GM12878 (cell line): ENCODE results near the gene ANKRD11. TPM values are rescaled to one million over a fixed set of nuclear protein-coding genes. Genes with fewer than 3 reads are reported as not detected.

Experiments used
- ATAC-seq: fragments of 200-7000 bp; cut with Tn5 transposase; 3 replicates; pipeline ENCODE4 v1.9.1; 2020; ENCODE audit warnings: mild to moderate bottlenecking, moderate library complexity
- BruUV-seq: library from RNA; stranded (reverse); fragments of 400-500 nt; replicated peaks from 2 replicates; lab custom pipeline; 2021; lab: Mats Ljungman, UMichigan
- CTCF ChIA-PET: fragments of 300-600 bp; sonication (Branson Sonifier 250); formaldehyde crosslinking; extraction: SDS; loops from one replicate; lab custom pipeline; 2021; ENCODE audit warnings: inconsistent platforms; lab: Yijun Ruan, JAX
- POLR2A ChIA-PET: fragments of 350-600 bp; formaldehyde crosslinking; extraction: SDS; loops from one replicate; lab custom pipeline; 2021; ENCODE audit warnings: inconsistent platforms; lab: Charles Lee
- RAD21 ChIA-PET: fragments of 300-600 bp; sonication (Branson Sonifier 250); formaldehyde crosslinking; loops from one replicate; lab custom pipeline; 2023; ENCODE audit warnings: antibody characterized with exemption; ENCODE audit not compliant: unreplicated experiment; lab: Charles Lee
- SMC1A ChIA-PET: fragments of 300-600 bp; sonication (Branson Sonifier 250); formaldehyde crosslinking; loops from one replicate; lab custom pipeline; 2023; ENCODE audit not compliant: unreplicated experiment, uncharacterized antibody; lab: Charles Lee
- DNase-seq: peaks from one replicate; pipeline ENCODE4 v3.0.0-alpha.2; 2011; ENCODE audit warnings: low read depth, low spot score
- FAIRE-seq: peaks from 3 replicates; lab custom pipeline; 2011; peaks lifted over from hg19 to GRCh38; lab: Jason Lieb, UNC
- H2AFZ ChIP-seq: 2 replicates; pipeline ENCODE4 v1.6.0; 2011; ENCODE audit warnings: low read depth, low read length, control low read depth; ENCODE audit not compliant: control insufficient read depth
- H3K27ac ChIP-seq: 2 replicates; pipeline ENCODE4 v1.5.1; 2011; ENCODE audit warnings: control low read depth; ENCODE audit not compliant: control insufficient read depth, insufficient read depth
- H3K27me3 ChIP-seq, 2 experiments: replicated peaks in 1 of 2; 2 replicates each; pipeline versions ENCODE4 v1.6.0 to v1.6.1; 2011; ENCODE audit warnings: low read length in 1 of 2; ENCODE audit not compliant: control insufficient read depth in 2 of 2, insufficient read depth in 2 of 2
- H3K36me3 ChIP-seq, 2 experiments: 2 replicates each; pipeline ENCODE4 v1.5.1; 2011; ENCODE audit warnings: low read length in 1 of 2; ENCODE audit not compliant: control insufficient read depth in 2 of 2, insufficient read depth in 2 of 2
- H3K4me1 ChIP-seq: 2 replicates; pipeline ENCODE4 v1.6.1; 2011; ENCODE audit warnings: mild to moderate bottlenecking, low read length, moderate library complexity, mixed read lengths; ENCODE audit not compliant: control insufficient read depth, insufficient read depth
- H3K4me2 ChIP-seq: 2 replicates; pipeline ENCODE4 v1.6.0; 2011; ENCODE audit warnings: control low read depth; ENCODE audit not compliant: control insufficient read depth, insufficient read depth
- H3K4me3 ChIP-seq: fragments of 200-600 bp; sonication (generic); 2 replicates; pipeline ENCODE4 v1.5.1; 2016
- H3K79me2 ChIP-seq: 2 replicates; pipeline ENCODE4 v1.6.0; 2011; ENCODE audit warnings: low read length; ENCODE audit not compliant: control insufficient read depth, insufficient read depth
- H3K9ac ChIP-seq: 2 replicates; pipeline ENCODE4 v1.8.0; 2011; ENCODE audit warnings: low read length, control low read depth, mixed read lengths; ENCODE audit not compliant: control insufficient read depth, insufficient read depth
- H3K9me3 ChIP-seq: replicated peaks from 3 replicates; pipeline ENCODE4 v1.5.1; 2011; ENCODE audit warnings: mild to moderate bottlenecking, low read length; ENCODE audit not compliant: control insufficient read depth, insufficient read depth
- H4K20me1 ChIP-seq: 2 replicates; pipeline ENCODE4 v1.6.0; 2011; ENCODE audit not compliant: control insufficient read depth, insufficient read depth
- CBX5 ChIP-seq: sonication (generic); IDR thresholded peaks from 2 replicates; pipeline ENCODE4 v1.6.1; 2016; ENCODE audit warnings: low read depth, moderate library complexity, mild to moderate bottlenecking, inconsistent platforms
- CHD4 ChIP-seq: fragments of 200-600 bp; sonication (generic); IDR thresholded peaks from 2 replicates; pipeline ENCODE4 v1.6.1; 2016; ENCODE audit warnings: mild to moderate bottlenecking
- CREB1 ChIP-seq: IDR thresholded peaks from 2 replicates; pipeline ENCODE4 v1.6.1; 2012; ENCODE audit warnings: low read depth, mild to moderate bottlenecking, inconsistent platforms
- ETV6 ChIP-seq, 2 experiments: fragments of 450-650 bp in 1 of 2; IDR thresholded peaks in 1 of 2; conservative IDR thresholded peaks in 1 of 2; 2 replicates each; pipeline ENCODE4 v1.6.1; 2014; ENCODE audit warnings: antibody characterized with exemption in 1 of 2, borderline replicate concordance in 1 of 2, low read depth in 1 of 2, mild to moderate bottlenecking in 1 of 2, moderate library complexity in 1 of 2
- KLF5 ChIP-seq: fragments of 450-650 bp; IDR thresholded peaks from 2 replicates; pipeline ENCODE4 v1.6.1; 2014; ENCODE audit warnings: mild to moderate bottlenecking; ENCODE audit not compliant: partially characterized antibody
- NR2C2 ChIP-seq: IDR thresholded peaks from 2 replicates; pipeline ENCODE4 v1.6.1; 2011; ENCODE audit warnings: borderline replicate concordance, low read depth; ENCODE audit not compliant: control insufficient read depth, insufficient read length
- RUNX3 ChIP-seq: IDR thresholded peaks from 2 replicates; pipeline ENCODE4 v1.6.1; 2012; ENCODE audit warnings: low read length, inconsistent platforms
- SREBF2 ChIP-seq: IDR thresholded peaks from 2 replicates; pipeline ENCODE4 v1.6.1; 2012; ENCODE audit warnings: mild to moderate bottlenecking, low read length
- TCF12 ChIP-seq: IDR thresholded peaks from 2 replicates; pipeline ENCODE4 v1.6.1; 2011; ENCODE audit warnings: low read depth, mild to moderate bottlenecking, low read length
- ZSCAN29 ChIP-seq: fragments of 450-650 bp; IDR thresholded peaks from 2 replicates; pipeline ENCODE4 v1.6.1; 2017; ENCODE audit warnings: mild to moderate bottlenecking, moderate library complexity
- WGBS: methylation state at CpG from one replicate; pipeline ENCODE4 v1.1.6; 2016; ENCODE audit warnings: low lambda C conversion rate; ENCODE audit not compliant: insufficient replicate concordance, insufficient coverage; ENCODE audit errors: missing lambda C conversion rate; 5-methylcytosine and 5-hydroxymethylcytosine counted together
- in situ Hi-C: fragments of 300-500 bp; cut with MboI; formaldehyde crosslinking; loops from 9 replicates; pipeline ENCODE4 v1.14.3; 2018; ENCODE audit warnings: mixed read lengths
- intact Hi-C: fragments of 100-400 bp; cut with micrococcal nuclease; formaldehyde crosslinking; loops from one replicate; pipeline ENCODE4 v1.14.2; 2022; ENCODE audit not compliant: unreplicated experiment
- polyA plus RNA-seq, 11 experiments: library from polyadenylated mRNA; depleted of rRNA in 4 of 11; unstranded in 6 of 11; stranded (reverse) in 5 of 11; fragments of >200 nt; fragmentation: Nextera tagmentation in 4 of 11; fragmentation: Illumina TruSeq in 1 of 11; extraction: Ambion mirVana in 4 of 11; extraction: Trizol in 1 of 11; gene quantifications; 1 replicate in 1 of 11; 2 replicates in 10 of 11; pipeline versions ENCODE4 v1.2.1 to v1.2.3, GENCODE V29; 2011 to 2016; ENCODE audit warnings: inconsistent platforms in 2 of 11, missing spikeins in 2 of 11, low read depth in 1 of 11
- total RNA-seq, 4 experiments: library from RNA; depleted of rRNA in 3 of 4; stranded (reverse); fragments of >200 nt in 3 of 4; fragmentation: Illumina TruSeq in 1 of 4; extraction: Trizol in 1 of 4; gene quantifications; 2 replicates each; pipeline versions ENCODE4 v1.2.1 to v1.2.3, GENCODE V29; 2013 to 2021
- TF ChIP-seq, protein P1 (sequence below): fragments of 450-650 bp; IDR thresholded peaks from 2 replicates; pipeline ENCODE4 v1.6.1; 2016; ENCODE audit warnings: mild to moderate bottlenecking
- TF ChIP-seq, protein P2 (sequence below): fragments of 450-650 bp; IDR thresholded peaks from 2 replicates; pipeline ENCODE4 v1.6.1; 2017; ENCODE audit warnings: mild to moderate bottlenecking, moderate library complexity
- TF ChIP-seq, protein P3 (sequence below): IDR thresholded peaks from 2 replicates; pipeline ENCODE4 v1.6.1; 2011; ENCODE audit warnings: low read depth, mild to moderate bottlenecking, low read length, moderate library complexity, borderline replicate concordance; ENCODE audit errors: extremely low read depth
- TF ChIP-seq, protein P4 (sequence below): IDR thresholded peaks from 2 replicates; pipeline ENCODE4 v1.6.1; 2012; ENCODE audit warnings: low read depth, low read length, improper control_type of control experiment

The ANKRD11 gene
- total and polyA plus RNA-seq, 10 of the 15 experiments (the other 5 are each of a cell fraction or from before 2014, with no cell fraction given) = 5.1 to 103 (median 27.4) TPM

DNA sequence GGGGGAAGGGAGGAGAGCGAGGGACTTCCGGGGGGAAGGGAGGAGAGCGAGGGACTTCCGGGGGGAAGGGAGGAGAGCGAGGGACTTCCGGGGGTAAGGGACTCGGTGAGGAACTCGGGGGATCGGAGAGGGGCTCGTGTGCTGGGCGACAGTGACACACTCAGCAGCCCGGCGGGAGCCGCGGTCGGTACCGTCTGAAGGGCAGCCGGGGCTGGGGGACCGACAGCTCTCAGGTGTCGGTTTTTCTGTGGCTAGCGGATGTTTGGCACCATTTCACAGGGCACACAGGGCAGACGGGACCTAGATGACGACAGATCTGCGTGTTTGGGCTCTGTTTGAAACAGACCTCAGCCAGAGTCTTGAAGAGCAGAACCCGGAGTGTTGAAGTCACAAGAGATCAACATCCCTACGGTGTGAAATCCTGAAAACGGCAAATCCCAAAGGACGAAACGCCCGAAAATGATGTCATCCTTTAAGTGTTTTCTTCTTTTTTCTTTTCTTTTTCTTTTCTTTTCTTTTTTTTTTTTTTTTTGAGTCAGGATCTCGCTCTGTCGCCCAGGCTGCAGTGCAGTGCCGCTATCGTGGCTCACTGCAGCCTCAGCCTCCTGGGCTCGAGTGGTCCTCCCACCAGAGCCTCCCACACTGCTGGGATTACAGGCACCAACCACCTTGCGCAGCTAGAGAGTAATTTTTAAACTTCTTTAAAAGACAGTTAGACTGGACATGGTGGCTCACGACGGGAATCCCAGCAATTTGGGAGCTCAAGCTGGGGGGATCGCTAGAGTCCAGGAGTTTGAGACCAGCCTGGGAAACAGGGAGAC, 249.0 kb downstream of the ANKRD11 start:
- H4K20me1 ChIP-seq = no peaks in the 10 kb centered on the region
- no peak for FAIRE-seq
- TF ChIP-seq KLF5 (peak; percentile 22), NR2C2 (no peak), SREBF2 (peak; percentile 63; the same call in 1 of the 2 replicates), CHD4 (no peak), ZSCAN29 (no peak), ETV6 (conservative IDR thresholded peaks at IDR 0.05 in 1 of 2, IDR thresholded peaks at IDR 0.05 in 1 of 2; ENCODE audit: borderline replicate concordance in 1 of 2, low read depth in 1 of 2) (0 out of 4 replicates have a peak, but pooled peaks of 1 of the 2 experiments have one; percentile 6), CBX5 (peak; percentile 87; the same call in 1 of the 2 replicates), RUNX3 (peak; percentile 49), CREB1 (peak; percentile 50), TCF12 (peak; percentile 40; the same call in 1 of the 2 replicates)
- TF ChIP-seq, protein P1, sequence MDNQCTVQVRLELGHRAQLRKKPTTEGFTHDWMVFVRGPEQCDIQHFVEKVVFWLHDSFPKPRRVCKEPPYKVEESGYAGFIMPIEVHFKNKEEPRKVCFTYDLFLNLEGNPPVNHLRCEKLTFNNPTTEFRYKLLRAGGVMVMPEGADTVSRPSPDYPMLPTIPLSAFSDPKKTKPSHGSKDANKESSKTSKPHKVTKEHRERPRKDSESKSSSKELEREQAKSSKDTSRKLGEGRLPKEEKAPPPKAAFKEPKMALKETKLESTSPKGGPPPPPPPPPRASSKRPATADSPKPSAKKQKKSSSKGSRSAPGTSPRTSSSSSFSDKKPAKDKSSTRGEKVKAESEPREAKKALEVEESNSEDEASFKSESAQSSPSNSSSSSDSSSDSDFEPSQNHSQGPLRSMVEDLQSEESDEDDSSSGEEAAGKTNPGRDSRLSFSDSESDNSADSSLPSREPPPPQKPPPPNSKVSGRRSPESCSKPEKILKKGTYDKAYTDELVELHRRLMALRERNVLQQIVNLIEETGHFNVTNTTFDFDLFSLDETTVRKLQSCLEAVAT = peak; percentile 38; the same call in 1 of the 2 replicates
- TF ChIP-seq, protein P2, sequence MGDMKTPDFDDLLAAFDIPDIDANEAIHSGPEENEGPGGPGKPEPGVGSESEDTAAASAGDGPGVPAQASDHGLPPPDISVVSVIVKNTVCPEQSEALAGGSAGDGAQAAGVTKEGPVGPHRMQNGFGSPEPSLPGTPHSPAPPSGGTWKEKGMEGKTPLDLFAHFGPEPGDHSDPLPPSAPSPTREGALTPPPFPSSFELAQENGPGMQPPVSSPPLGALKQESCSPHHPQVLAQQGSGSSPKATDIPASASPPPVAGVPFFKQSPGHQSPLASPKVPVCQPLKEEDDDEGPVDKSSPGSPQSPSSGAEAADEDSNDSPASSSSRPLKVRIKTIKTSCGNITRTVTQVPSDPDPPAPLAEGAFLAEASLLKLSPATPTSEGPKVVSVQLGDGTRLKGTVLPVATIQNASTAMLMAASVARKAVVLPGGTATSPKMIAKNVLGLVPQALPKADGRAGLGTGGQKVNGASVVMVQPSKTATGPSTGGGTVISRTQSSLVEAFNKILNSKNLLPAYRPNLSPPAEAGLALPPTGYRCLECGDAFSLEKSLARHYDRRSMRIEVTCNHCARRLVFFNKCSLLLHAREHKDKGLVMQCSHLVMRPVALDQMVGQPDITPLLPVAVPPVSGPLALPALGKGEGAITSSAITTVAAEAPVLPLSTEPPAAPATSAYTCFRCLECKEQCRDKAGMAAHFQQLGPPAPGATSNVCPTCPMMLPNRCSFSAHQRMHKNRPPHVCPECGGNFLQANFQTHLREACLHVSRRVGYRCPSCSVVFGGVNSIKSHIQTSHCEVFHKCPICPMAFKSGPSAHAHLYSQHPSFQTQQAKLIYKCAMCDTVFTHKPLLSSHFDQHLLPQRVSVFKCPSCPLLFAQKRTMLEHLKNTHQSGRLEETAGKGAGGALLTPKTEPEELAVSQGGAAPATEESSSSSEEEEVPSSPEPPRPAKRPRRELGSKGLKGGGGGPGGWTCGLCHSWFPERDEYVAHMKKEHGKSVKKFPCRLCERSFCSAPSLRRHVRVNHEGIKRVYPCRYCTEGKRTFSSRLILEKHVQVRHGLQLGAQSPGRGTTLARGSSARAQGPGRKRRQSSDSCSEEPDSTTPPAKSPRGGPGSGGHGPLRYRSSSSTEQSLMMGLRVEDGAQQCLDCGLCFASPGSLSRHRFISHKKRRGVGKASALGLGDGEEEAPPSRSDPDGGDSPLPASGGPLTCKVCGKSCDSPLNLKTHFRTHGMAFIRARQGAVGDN = peak; percentile 61; the same call in 1 of the 2 replicates
- TF ChIP-seq, protein P3, sequence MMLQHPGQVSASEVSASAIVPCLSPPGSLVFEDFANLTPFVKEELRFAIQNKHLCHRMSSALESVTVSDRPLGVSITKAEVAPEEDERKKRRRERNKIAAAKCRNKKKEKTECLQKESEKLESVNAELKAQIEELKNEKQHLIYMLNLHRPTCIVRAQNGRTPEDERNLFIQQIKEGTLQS = no peak
- TF ChIP-seq, protein P4, sequence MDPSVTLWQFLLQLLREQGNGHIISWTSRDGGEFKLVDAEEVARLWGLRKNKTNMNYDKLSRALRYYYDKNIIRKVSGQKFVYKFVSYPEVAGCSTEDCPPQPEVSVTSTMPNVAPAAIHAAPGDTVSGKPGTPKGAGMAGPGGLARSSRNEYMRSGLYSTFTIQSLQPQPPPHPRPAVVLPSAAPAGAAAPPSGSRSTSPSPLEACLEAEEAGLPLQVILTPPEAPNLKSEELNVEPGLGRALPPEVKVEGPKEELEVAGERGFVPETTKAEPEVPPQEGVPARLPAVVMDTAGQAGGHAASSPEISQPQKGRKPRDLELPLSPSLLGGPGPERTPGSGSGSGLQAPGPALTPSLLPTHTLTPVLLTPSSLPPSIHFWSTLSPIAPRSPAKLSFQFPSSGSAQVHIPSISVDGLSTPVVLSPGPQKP = 0 out of 2 replicates have a peak, but pooled peaks have one; percentile 7

More for the DNA sequence above, 249.0 kb downstream of the ANKRD11 start:
- peak overlapping the region; percentile 98 for H3K9ac ChIP-seq
- peak overlapping the region; percentile 94 for H3K4me2 ChIP-seq
- BruUV-seq = TSS peak; percentile 98
- H3K9me3 ChIP-seq = no peaks in the 10 kb centered on the region
- SMC1A ChIA-PET = interaction anchor here (1.0 to 1.2 kb wide), 3 partner anchors 248 to 324 kb away, joined by 3 read pairs; no protein-coding TSS in a partner anchor
- peak overlapping the region; percentile 91 for H2AFZ ChIP-seq
- H3K4me1 ChIP-seq = no peaks in the 10 kb centered on the region; the same call in 1 of the 2 replicates
- POLR2A ChIA-PET = interaction anchor here (0.6 kb wide), 4 partner anchors 10 to 643 kb away, joined by 3 to 7 read pairs (median 4); no protein-coding TSS in a partner anchor
- no peaks in the 10 kb centered on the region for H3K27me3 ChIP-seq
- peak; percentile 57 for DNase-seq
- in situ Hi-C loops (no loop called here), intact Hi-C loops (loop anchor here (5.0 kb wide), 2 partner anchors 246 to 316 kb away; no protein-coding TSS in a partner anchor)
- RAD21 ChIA-PET = interaction anchor here (0.7 kb wide), 1 partner anchor 31 kb away, joined by 4 read pairs; no protein-coding TSS in a partner anchor
- H3K36me3 ChIP-seq = no peaks in the 10 kb centered on the region
- CTCF ChIA-PET = interaction anchor here (0.7 to 2.1 kb wide), 6 partner anchors 21 to 426 kb away, joined by 3 to 11 read pairs (median 4); partner anchors contain the start of genes SPG7 and ZNF778
- H3K4me3 ChIP-seq = peak overlapping the region; percentile 72
- peak overlapping the region; percentile 96 for H3K27ac ChIP-seq
- peaks cover 7% of the 10 kb centered on the region for H3K79me2 ChIP-seq
- peak; percentile 86 for ATAC-seq
- 9% methylated on average over 32 of the region's 39 CpGs for WGBS
